Stromal cell of bone marrow (primary cell): ENCODE measurements around the gene NEURL2.

Source experiments
- DNase-seq: peaks from one replicate; pipeline ENCODE4 v3.0.0-alpha.2; 2012; ENCODE audit warnings: low read depth

The NEURL2 gene

GRCh38 chr20:45873409-45874103, 17.5 kb downstream of the NEURL2 start:
- DNase-seq = no peak

- no peak for DNase-seq
Measured at GRCh38 chr20:45872626-45873025, 18.4 kb downstream of the NEURL2 start.

GRCh38 chr20:45867819-45868176, 23.2 kb downstream of the NEURL2 start:
- no peak for DNase-seq

- no peak for DNase-seq
Measured at GRCh38 chr20:45867136-45867818, 23.7 kb downstream of the NEURL2 start.

GRCh38 chr20:45866454-45866853, 24.6 kb downstream of the NEURL2 start:
- no peak for DNase-seq

GRCh38 chr20:45863543-45864470, 27.2 kb downstream of the NEURL2 start:
- DNase-seq = no peak

GRCh38 chr20:45861221-45862075, 29.6 kb downstream of the NEURL2 start:
- DNase-seq = no peak

- no peak for DNase-seq
Measured at GRCh38 chr20:45860560-45861220, 30.3 kb downstream of the NEURL2 start.

- DNase-seq = no peak
Measured at GRCh38 chr20:45859916-45860315, 31.1 kb downstream of the NEURL2 start.

- no peak for DNase-seq
Measured at GRCh38 chr20:45857882-45858216, 33.2 kb downstream of the NEURL2 start.

- DNase-seq = peak; percentile 100
Measured at GRCh38 chr20:45857114-45857881, 33.7 kb downstream of the NEURL2 start, which contains the start of the genes ACOT8 and ZSWIM3. Gene ACOT8 (minus strand): TSS chr20:45857392. CDS start chr20:45857315, 77 bp downstream. Gene ZSWIM3 (plus strand): TSS chr20:45857614. CDS start chr20:45857826, 212 bp downstream.

GRCh38 chr20:45853484-45853883, 37.5 kb downstream of the NEURL2 start:
- no peak for DNase-seq

- no peak for DNase-seq
Measured at GRCh38 chr20:45852326-45852725, 38.7 kb downstream of the NEURL2 start.

- DNase-seq = no peak
Measured at GRCh38 chr20:45851501-45851900, 39.5 kb downstream of the NEURL2 start.

- DNase-seq = no peak
Measured at GRCh38 chr20:45850926-45851325, 40.1 kb downstream of the NEURL2 start.

GRCh38 chr20:45850238-45850637, 40.8 kb downstream of the NEURL2 start:
- no peak for DNase-seq

- no peak for DNase-seq
Measured at GRCh38 chr20:45848969-45849582, 41.9 kb downstream of the NEURL2 start.

GRCh38 chr20:45848421-45848820, 42.6 kb downstream of the NEURL2 start:
- no peak for DNase-seq

- no peak for DNase-seq
Measured at GRCh38 chr20:45845452-45845851, 45.6 kb downstream of the NEURL2 start.

GRCh38 chr20:45843506-45843905, 47.5 kb downstream of the NEURL2 start:
- no peak for DNase-seq
